Body of pancreas (tissue), 4 donors: ENCODE measurements around the gene WNT3A. TPM values are rescaled to one million over a fixed set of nuclear protein-coding genes. Genes with fewer than 3 reads are reported as not detected.

Experiments used
- ATAC-seq: fragments of 150-250 bp; one replicate; pipeline ENCODE4 v1.9.1; 2016
- DNase-seq, 4 donors: peaks; one replicate each; pipeline ENCODE4 v3.0.0-alpha.2; 2019
- H3K27ac ChIP-seq, 4 donors: fragments of 200-600 bp; sonication (generic); 1 replicate in 3 of 4; 2 replicates in 1 of 4; pipeline versions ENCODE4 v1.5.1 to v1.6.1; 2016 to 2019; ENCODE audit warnings: mild to moderate bottlenecking in 1 of 4, mixed read lengths in 1 of 4, moderate library complexity in 1 of 4
- H3K27me3 ChIP-seq, 2 donors: fragments of 200-600 bp; sonication (generic); one replicate each; pipeline ENCODE4 v1.6.0; 2016; ENCODE audit warnings: mild to moderate bottlenecking in 1 of 2
- H3K36me3 ChIP-seq, 2 donors: fragments of 200-600 bp; sonication (generic); replicated peaks in 1 of 2; 2 replicates each; pipeline ENCODE4 v1.5.1; 2016; ENCODE audit warnings: low read depth in 2 of 2; ENCODE audit not compliant: insufficient read depth in 1 of 2
- H3K4me1 ChIP-seq: fragments of 200-600 bp; sonication (generic); one replicate; pipeline ENCODE4 v1.6.0; 2016
- H3K4me3 ChIP-seq, 2 donors: fragments of 200-600 bp; sonication (generic); 1 replicate in 1 of 2; 2 replicates in 1 of 2; pipeline ENCODE4 v1.5.1; 2016 to 2019
- H3K9me3 ChIP-seq, 3 donors: fragments of 200-600 bp; sonication (generic); 1 replicate in 2 of 3; 2 replicates in 1 of 3; pipeline ENCODE4 v1.5.1; 2016
- POLR2A ChIP-seq, 3 donors: fragments of 450-650 bp; IDR thresholded peaks; one replicate each; pipeline ENCODE4 v1.6.1; 2016; ENCODE audit warnings: antibody characterized with exemption in 3 of 3, mild to moderate bottlenecking in 2 of 3
- WGBS, 2 donors: methylation state at CpG; one replicate each; pipeline ENCODE4 v1.1.5; 2017; 5-methylcytosine and 5-hydroxymethylcytosine counted together
- intact Hi-C: fragments of 100-400 bp; cut with DNase I; formaldehyde crosslinking; loops from one replicate; pipeline ENCODE4 v1.15.1; 2023
- total RNA-seq, 2 donors: library from RNA; depleted of rRNA; stranded (reverse); fragments of >200 nt; gene quantifications; one replicate each; pipeline ENCODE4 v1.1.0, GENCODE V29; 2016
- TF ChIP-seq, protein P1 (sequence below), 7 experiments: fragments of 450-650 bp in 4 of 7; fragments of 200-600 bp in 3 of 7; sonication (generic) in 3 of 7; IDR thresholded peaks; one replicate each; pipeline ENCODE4 v1.5.1; 2016 to 2019; ENCODE audit warnings: antibody characterized with exemption in 7 of 7

WNT3A gene
- total RNA-seq, 2 donors from 2014 or later, result not detected

DNA sequence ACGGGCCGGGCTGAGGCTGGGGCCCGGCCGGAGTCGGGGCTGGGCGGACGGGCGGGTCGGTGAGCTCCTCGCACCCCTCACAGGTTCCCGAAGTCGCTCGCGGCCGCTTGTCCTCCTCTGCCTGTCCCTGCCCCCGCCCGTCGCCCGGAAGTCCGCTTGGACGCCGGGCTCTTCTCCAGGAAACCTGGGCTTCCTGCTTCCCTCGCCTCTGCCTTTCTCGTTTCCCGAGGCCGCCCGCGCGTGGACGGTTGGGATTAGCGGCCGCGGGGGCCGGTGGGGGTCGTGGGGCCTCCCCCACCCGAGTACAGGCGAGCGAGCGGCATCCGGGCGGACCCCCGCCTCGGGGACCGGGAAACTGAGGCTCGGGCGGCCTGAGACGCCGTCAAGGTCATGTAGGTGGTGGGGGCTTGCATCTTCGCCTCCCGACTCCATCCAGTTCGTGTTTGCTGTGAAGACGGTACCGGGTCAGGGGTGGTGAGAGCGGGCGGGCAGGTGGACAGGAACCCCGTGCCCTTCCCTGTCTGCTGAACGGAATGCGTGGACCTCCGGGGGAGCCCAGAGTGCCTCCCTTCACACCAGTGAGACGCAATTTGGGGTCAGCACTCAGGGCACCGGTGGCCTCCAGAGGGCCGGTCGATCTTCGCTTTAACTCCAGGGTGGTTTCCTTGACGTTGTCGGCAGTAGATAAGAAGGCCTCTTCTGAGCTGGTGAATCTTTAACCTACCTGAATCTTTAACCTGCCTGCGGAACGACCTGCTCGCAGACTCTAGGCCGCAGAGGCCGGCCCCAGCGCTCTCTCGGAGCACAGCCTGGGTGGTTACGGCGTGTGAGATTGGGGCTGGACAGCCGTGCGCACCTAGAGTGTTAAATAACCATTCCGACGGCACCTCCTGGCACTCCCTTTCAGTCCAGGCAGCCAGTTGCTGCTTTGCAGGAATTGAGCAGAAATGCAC is 76.4 kb downstream of the WNT3A start:
- Histone ChIP-seq H3K36me3 (no peaks in the 10 kb centered on the region), H3K9me3 (no peaks in the 10 kb centered on the region), H3K4me1 (peaks cover 51% of the 10 kb centered on the region), H3K27me3 (no peaks in the 10 kb centered on the region), H3K4me3 (peak overlapping the region; percentile 77 to 91), H3K27ac (peak overlapping the region; percentile 99 to 100 (median 100))
- WGBS, 2 donors, result 1% methylated on average over 23 to 79 of the region's 79 CpGs
- ATAC-seq (peak; percentile 46), DNase-seq (peak; percentile 65 to 72 (median 70))
- intact Hi-C loops, result no loop called here
- TF ChIP-seq, protein P1, sequence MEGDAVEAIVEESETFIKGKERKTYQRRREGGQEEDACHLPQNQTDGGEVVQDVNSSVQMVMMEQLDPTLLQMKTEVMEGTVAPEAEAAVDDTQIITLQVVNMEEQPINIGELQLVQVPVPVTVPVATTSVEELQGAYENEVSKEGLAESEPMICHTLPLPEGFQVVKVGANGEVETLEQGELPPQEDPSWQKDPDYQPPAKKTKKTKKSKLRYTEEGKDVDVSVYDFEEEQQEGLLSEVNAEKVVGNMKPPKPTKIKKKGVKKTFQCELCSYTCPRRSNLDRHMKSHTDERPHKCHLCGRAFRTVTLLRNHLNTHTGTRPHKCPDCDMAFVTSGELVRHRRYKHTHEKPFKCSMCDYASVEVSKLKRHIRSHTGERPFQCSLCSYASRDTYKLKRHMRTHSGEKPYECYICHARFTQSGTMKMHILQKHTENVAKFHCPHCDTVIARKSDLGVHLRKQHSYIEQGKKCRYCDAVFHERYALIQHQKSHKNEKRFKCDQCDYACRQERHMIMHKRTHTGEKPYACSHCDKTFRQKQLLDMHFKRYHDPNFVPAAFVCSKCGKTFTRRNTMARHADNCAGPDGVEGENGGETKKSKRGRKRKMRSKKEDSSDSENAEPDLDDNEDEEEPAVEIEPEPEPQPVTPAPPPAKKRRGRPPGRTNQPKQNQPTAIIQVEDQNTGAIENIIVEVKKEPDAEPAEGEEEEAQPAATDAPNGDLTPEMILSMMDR (IDR thresholded peaks at IDR 0.05), result no peak
- peak in 2 of 3 donors; percentile 82 to 84 for TF ChIP-seq POLR2A (IDR thresholded peaks at IDR 0.05)

DNA sequence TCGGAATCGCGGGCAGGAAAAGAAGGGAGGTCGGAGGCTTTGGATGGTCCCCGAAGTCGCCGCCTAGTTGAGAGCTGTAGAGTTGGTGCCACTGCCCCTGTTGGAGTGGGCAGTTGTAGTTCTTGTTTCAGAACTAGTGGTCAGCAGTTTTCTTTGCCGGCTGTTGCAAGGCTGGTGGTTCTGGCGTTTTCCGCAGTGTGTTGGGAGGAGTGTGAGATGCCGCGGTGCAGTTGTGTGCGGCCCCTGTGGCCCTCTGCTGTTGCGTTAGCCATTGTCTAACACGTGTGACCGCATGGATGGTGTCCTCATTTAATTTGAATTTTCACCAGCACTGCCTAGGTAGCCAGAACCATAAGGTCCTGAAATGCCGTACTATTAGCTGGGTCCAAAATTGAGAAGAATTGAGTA is 77.1 kb downstream of the WNT3A start:
- DNase-seq (peak in 1 of 4 donors; percentile 56), ATAC-seq (no peak)
- H3K27ac ChIP-seq, result peak overlapping the region; percentile 99 to 100 (median 100)
- WGBS, 2 donors, result 1 to 4% methylated on average over 9 to 17 of the region's 17 CpGs
- intact Hi-C loops, result no loop called here
- no peak for TF ChIP-seq POLR2A (IDR thresholded peaks at IDR 0.05)
- TF ChIP-seq, protein P1 (IDR thresholded peaks at IDR 0.05), result no peak
- H3K36me3 ChIP-seq, result no peaks in the 10 kb centered on the region
- no peaks in the 10 kb centered on the region for H3K9me3 ChIP-seq
- H3K27me3 ChIP-seq, result no peaks in the 10 kb centered on the region
- H3K4me1 ChIP-seq, result peaks cover 58% of the 10 kb centered on the region
- peak overlapping the region; percentile 77 to 91 for H3K4me3 ChIP-seq

DNA sequence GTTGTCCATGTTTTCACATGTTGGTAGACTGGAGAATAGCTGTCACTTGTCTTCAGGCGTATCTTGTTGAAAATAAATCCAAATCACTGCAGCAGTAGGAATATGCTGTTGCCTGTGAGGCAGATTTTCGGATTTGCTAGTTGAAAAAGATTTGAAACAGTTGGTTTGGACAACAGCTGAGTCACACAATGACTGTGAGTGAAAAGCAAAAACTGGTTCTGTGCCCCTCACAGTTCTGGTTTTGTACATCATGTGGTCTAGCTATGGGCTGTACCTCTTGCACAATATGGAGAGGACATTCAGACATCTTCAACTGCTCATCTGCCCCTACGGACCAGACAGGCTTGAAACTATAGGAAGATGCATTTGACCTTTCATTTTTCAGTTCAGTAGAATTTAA is 77.5 kb downstream of the WNT3A start:
- no peaks in the 10 kb centered on the region for H3K9me3 ChIP-seq
- TF ChIP-seq, protein P1 (IDR thresholded peaks at IDR 0.05), result no peak
- no peak for TF ChIP-seq POLR2A (IDR thresholded peaks at IDR 0.05)
- no peaks in the 10 kb centered on the region for H3K27me3 ChIP-seq
- no peaks in the 10 kb centered on the region for H3K36me3 ChIP-seq
- H3K4me1 ChIP-seq, result peaks cover 63% of the 10 kb centered on the region
- WGBS, 2 donors, result 5 to 6% methylated on average over 3 of the region's 3 CpGs
- peak overlapping the region; percentile 77 to 91 for H3K4me3 ChIP-seq
- peak overlapping the region; percentile 99 to 100 (median 100) for H3K27ac ChIP-seq
- peak in 1 of 4 donors; percentile 56 for DNase-seq
- intact Hi-C loops, result no loop called here
- no peak for ATAC-seq

DNA sequence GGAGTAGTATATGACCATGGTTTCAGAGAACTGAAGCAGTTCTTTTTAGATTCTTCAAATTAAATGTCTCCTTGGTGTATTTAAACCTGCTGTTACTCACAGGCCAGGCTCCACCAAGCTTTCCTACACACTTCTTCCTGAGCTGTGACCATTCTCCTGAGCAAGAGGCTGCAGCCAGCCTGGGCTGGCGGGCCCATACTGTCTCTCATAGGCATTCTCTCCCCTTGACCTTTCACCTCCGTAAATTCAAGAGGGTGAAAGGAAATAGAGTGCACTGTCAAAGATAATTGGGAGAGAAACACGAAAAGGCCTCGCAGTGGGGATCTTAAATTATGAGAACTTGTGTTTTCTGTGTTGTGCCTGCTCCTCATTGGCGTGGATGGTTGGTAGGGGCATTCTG is 78.0 kb downstream of the WNT3A start:
- Histone ChIP-seq H3K4me3 (no peak overlapping the region), H3K9me3 (no peaks in the 10 kb centered on the region), H3K4me1 (peaks cover 67% of the 10 kb centered on the region), H3K27ac (peak overlapping the region; percentile 26 to 100 (median 64)), H3K27me3 (no peaks in the 10 kb centered on the region), H3K36me3 (no peaks in the 10 kb centered on the region)
- ATAC-seq (no peak), DNase-seq (no peak)
- intact Hi-C loops, result no loop called here
- 16 to 17% methylated on average over 5 of the region's 5 CpGs for WGBS, 2 donors
- TF ChIP-seq POLR2A (IDR thresholded peaks at IDR 0.05), result no peak
- TF ChIP-seq, protein P1 (IDR thresholded peaks at IDR 0.05), result no peak
